ENCODE results near the gene FBXO17. TPM values are rescaled to one million over a fixed set of nuclear protein-coding genes. Genes with fewer than 3 reads are reported as not detected.
"Not testable (repeated sequence)": the region's sequence is repeated elsewhere in the genome, so short reads cannot be mapped to it uniquely, and the experiment has no call there.

FBXO17 gene
- total RNA-seq, 2 donors from 2014 or later, result 29.6 to 31.7 TPM

- no peak overlapping the region for H3K4me3 ChIP-seq
- H3K27me3 ChIP-seq (replicated peaks; ENCODE audit: insufficient read depth), result no peaks in the 10 kb centered on the region
- no peak overlapping the region for H3K27ac ChIP-seq
- no peaks in the 10 kb centered on the region for H3K4me1 ChIP-seq (ENCODE audit: control insufficient read depth in 1 of 2, low read depth in 2 of 2)
- H3K9me3 ChIP-seq, result no peaks in the 10 kb centered on the region
- DNase-seq (ENCODE audit: low spot score), result no peak
- no peak for TF ChIP-seq CTCF (IDR thresholded peaks at IDR 0.05)
- ATAC-seq (ENCODE audit: insufficient number of reproducible peaks, low FRiP score, low read depth), result no peak
- no peaks in the 10 kb centered on the region for H3K36me3 ChIP-seq
Measured at GRCh38 chr19:39003796-39004195, 28.3 kb upstream of the FBXO17 start.

- no peaks in the 10 kb centered on the region for H3K4me1 ChIP-seq (ENCODE audit: control insufficient read depth in 1 of 2, low read depth in 2 of 2)
- no peak for DNase-seq (ENCODE audit: low spot score)
Measured at GRCh38 chr19:39003188-39003587, 27.6 kb upstream of the FBXO17 start.

GRCh38 chr19:39001041-39001440 lies 25.5 kb upstream of the FBXO17 start:
- DNase-seq (ENCODE audit: low spot score) (no peak), ATAC-seq (ENCODE audit: insufficient number of reproducible peaks, low FRiP score, low read depth) (no peak)
- no peak for TF ChIP-seq CTCF (IDR thresholded peaks at IDR 0.05)
- Histone ChIP-seq H3K27ac (no peak overlapping the region), H3K27me3 (replicated peaks; ENCODE audit: insufficient read depth) (no peaks in the 10 kb centered on the region), H3K4me3 (no peak overlapping the region), H3K36me3 (no peaks in the 10 kb centered on the region), H3K9me3 (no peaks in the 10 kb centered on the region), H3K4me1 (ENCODE audit: control insufficient read depth in 1 of 2, low read depth in 2 of 2) (no peaks in the 10 kb centered on the region)

More at GRCh38 chr19:39003188-39003587, 27.6 kb upstream of the FBXO17 start:
- ATAC-seq (ENCODE audit: insufficient number of reproducible peaks, low FRiP score, low read depth), result no peak
- Histone ChIP-seq H3K36me3 (no peaks in the 10 kb centered on the region), H3K9me3 (no peaks in the 10 kb centered on the region), H3K4me3 (no peak overlapping the region), H3K27ac (no peak overlapping the region), H3K27me3 (replicated peaks; ENCODE audit: insufficient read depth) (no peaks in the 10 kb centered on the region)
- TF ChIP-seq CTCF (IDR thresholded peaks at IDR 0.05), result no peak

- not testable (repeated sequence) for H3K36me3 ChIP-seq; ATAC-seq (ENCODE audit: insufficient number of reproducible peaks, low FRiP score, low read depth); H3K9me3 ChIP-seq; H3K27me3 ChIP-seq (replicated peaks; ENCODE audit: insufficient read depth); DNase-seq (ENCODE audit: low spot score); H3K4me3 ChIP-seq; H3K4me1 ChIP-seq (ENCODE audit: control insufficient read depth in 1 of 2, low read depth in 2 of 2); H3K27ac ChIP-seq
Measured at GRCh38 chr19:38997576-38997975, 22.0 kb upstream of the FBXO17 start.

GRCh38 chr19:38993271-38993670 lies 17.7 kb upstream of the FBXO17 start:
- ATAC-seq (ENCODE audit: insufficient number of reproducible peaks, low FRiP score, low read depth) (no peak), DNase-seq (ENCODE audit: low spot score) (no peak)
- H3K4me1 ChIP-seq (ENCODE audit: control insufficient read depth in 1 of 2, low read depth in 2 of 2), result no peaks in the 10 kb centered on the region
- no peak overlapping the region for H3K4me3 ChIP-seq
- H3K9me3 ChIP-seq, result no peaks in the 10 kb centered on the region
- TF ChIP-seq CTCF (IDR thresholded peaks at IDR 0.05), result no peak
- no peaks in the 10 kb centered on the region for H3K36me3 ChIP-seq
- H3K27me3 ChIP-seq (replicated peaks; ENCODE audit: insufficient read depth), result no peaks in the 10 kb centered on the region
- no peak overlapping the region for H3K27ac ChIP-seq

- Histone ChIP-seq H3K9me3 (no peaks in the 10 kb centered on the region), H3K36me3 (no peaks in the 10 kb centered on the region), H3K27me3 (replicated peaks; ENCODE audit: insufficient read depth) (no peaks in the 10 kb centered on the region), H3K4me1 (ENCODE audit: control insufficient read depth in 1 of 2, low read depth in 2 of 2) (no peaks in the 10 kb centered on the region), H3K4me3 (no peak overlapping the region), H3K27ac (no peak overlapping the region)
- no peak for DNase-seq (ENCODE audit: low spot score)
- TF ChIP-seq CTCF (IDR thresholded peaks at IDR 0.05), result no peak
- ATAC-seq (ENCODE audit: insufficient number of reproducible peaks, low FRiP score, low read depth), result no peak
Measured at GRCh38 chr19:38990949-38991697, 15.6 kb upstream of the FBXO17 start.

GRCh38 chr19:38989614-38990013 lies 14.1 kb upstream of the FBXO17 start:
- DNase-seq (ENCODE audit: low spot score); H3K27ac ChIP-seq; H3K4me3 ChIP-seq; H3K36me3 ChIP-seq; ATAC-seq (ENCODE audit: insufficient number of reproducible peaks, low FRiP score, low read depth); H3K27me3 ChIP-seq (replicated peaks; ENCODE audit: insufficient read depth); H3K9me3 ChIP-seq; H3K4me1 ChIP-seq (ENCODE audit: control insufficient read depth in 1 of 2, low read depth in 2 of 2): not testable (repeated sequence)

Data from thoracic aorta (tissue), 2 donors.